ENCODE results near the gene TMEM38B. TPM values are rescaled to one million over a fixed set of nuclear protein-coding genes. Genes with fewer than 3 reads are reported as not detected.
"Not testable (repeated sequence)": the region's sequence is repeated elsewhere in the genome, so short reads cannot be mapped to it uniquely, and the experiment has no call there.

Gene TMEM38B
- total RNA-seq, 4 donors from 2014 or later = 5.6 to 11.3 (median 9.4) TPM

- no peak for TF ChIP-seq POLR2A (IDR thresholded peaks at IDR 0.05)
- TF ChIP-seq CTCF (IDR thresholded peaks at IDR 0.05) = no peak
- intact Hi-C loops (cut with DNase I; ENCODE audit: low total_unique reads) = no loop called here
- DNase-seq (ENCODE audit: low spot score in 2 of 2) = no peak
- no peak overlapping the region for H3K4me3 ChIP-seq (ENCODE audit: low read depth, poor library complexity, severe bottlenecking)
Observed at GRCh38 chr9:105735366-105735765, 41.0 kb downstream of the TMEM38B start.

- no peak overlapping the region for H3K4me3 ChIP-seq (ENCODE audit: low read depth, poor library complexity, severe bottlenecking)
- no peak for TF ChIP-seq POLR2A (IDR thresholded peaks at IDR 0.05)
- no peak for TF ChIP-seq CTCF (IDR thresholded peaks at IDR 0.05)
- DNase-seq (ENCODE audit: low spot score in 2 of 2) = no peak
- WGBS, 2 donors = 98 to 100% methylated on average over 4 of the region's 4 CpGs
- intact Hi-C loops (cut with DNase I; ENCODE audit: low total_unique reads) = no loop called here
Observed at GRCh38 chr9:105737205-105737604, 42.9 kb downstream of the TMEM38B start.

- TF ChIP-seq POLR2A (IDR thresholded peaks at IDR 0.05) (no peak), CTCF (IDR thresholded peaks at IDR 0.05) (no peak)
- intact Hi-C loops (cut with DNase I; ENCODE audit: low total_unique reads) = no loop called here
- no peak overlapping the region for H3K4me3 ChIP-seq (ENCODE audit: low read depth, poor library complexity, severe bottlenecking)
- no peak for DNase-seq (ENCODE audit: low spot score in 2 of 2)
Observed at GRCh38 chr9:105742088-105742487, 47.7 kb downstream of the TMEM38B start.

GRCh38 chr9:105747325-105747724 lies 53.0 kb downstream of the TMEM38B start:
- 96 to 98% methylated on average over 3 of the region's 3 CpGs for WGBS, 2 donors
- DNase-seq (ENCODE audit: low spot score in 2 of 2); intact Hi-C loops (cut with DNase I; ENCODE audit: low total_unique reads); H3K4me3 ChIP-seq (ENCODE audit: low read depth, poor library complexity, severe bottlenecking): not testable (repeated sequence)

- no peak for DNase-seq (ENCODE audit: low spot score in 2 of 2)
- WGBS, 2 donors = 85 to 100% methylated on average over 4 of the region's 4 CpGs
- H3K4me3 ChIP-seq (ENCODE audit: low read depth, poor library complexity, severe bottlenecking) = no peak overlapping the region
- TF ChIP-seq CTCF (IDR thresholded peaks at IDR 0.05) (no peak), POLR2A (IDR thresholded peaks at IDR 0.05) (no peak)
- intact Hi-C loops (cut with DNase I; ENCODE audit: low total_unique reads) = no loop called here
Observed at GRCh38 chr9:105751761-105752160, 57.4 kb downstream of the TMEM38B start.

GRCh38 chr9:105757496-105758251 lies 63.3 kb downstream of the TMEM38B start:
- no peak for DNase-seq (ENCODE audit: low spot score in 2 of 2)
- 91 to 95% methylated on average over 12 of the region's 12 CpGs for WGBS, 2 donors
- intact Hi-C loops (cut with DNase I; ENCODE audit: low total_unique reads) = no loop called here
- H3K4me3 ChIP-seq (ENCODE audit: low read depth, poor library complexity, severe bottlenecking) = no peak overlapping the region
- TF ChIP-seq POLR2A (IDR thresholded peaks at IDR 0.05) (no peak), CTCF (IDR thresholded peaks at IDR 0.05) (no peak)
